GM21825 (cell line): Measurements from ENCODE around the gene ALPK1.

Experiments
- ATAC-seq: cut with Tn5 transposase; IDR thresholded peaks from one replicate; pipeline ENCODE4 v1.9.1; 2021; ENCODE audit warnings: mild to moderate bottlenecking, moderate library complexity; ENCODE audit not compliant: unreplicated experiment

Gene ALPK1

GRCh38 chr4:112377171-112377570 lies 80.0 kb downstream of the ALPK1 start:
- no peak for ATAC-seq

- ATAC-seq, result no peak
Measured at GRCh38 chr4:112377594-112378242, 80.5 kb downstream of the ALPK1 start.

GRCh38 chr4:112378243-112378620 lies 81.1 kb downstream of the ALPK1 start:
- ATAC-seq, result no peak

GRCh38 chr4:112378858-112379257 lies 81.7 kb downstream of the ALPK1 start:
- ATAC-seq, result no peak

GRCh38 chr4:112379306-112379705 lies 82.1 kb downstream of the ALPK1 start:
- no peak for ATAC-seq

- no peak for ATAC-seq
Measured at GRCh38 chr4:112381996-112382692, 85.0 kb downstream of the ALPK1 start.

GRCh38 chr4:112386071-112386470 lies 88.9 kb downstream of the ALPK1 start:
- no peak for ATAC-seq

GRCh38 chr4:112402098-112402497 lies 104.9 kb downstream of the ALPK1 start:
- ATAC-seq, result no peak

GRCh38 chr4:112403101-112403945 lies 106.2 kb downstream of the ALPK1 start:
- ATAC-seq, result no peak

- no peak for ATAC-seq
Measured at GRCh38 chr4:112410364-112410763, 113.2 kb downstream of the ALPK1 start.

- ATAC-seq, result no peak
Measured at GRCh38 chr4:112410804-112411203, 113.6 kb downstream of the ALPK1 start.

- ATAC-seq, result no peak
Measured at GRCh38 chr4:112411781-112412550, 114.8 kb downstream of the ALPK1 start.

- ATAC-seq, result no peak
Measured at GRCh38 chr4:112416464-112416863, 119.3 kb downstream of the ALPK1 start.

- no peak for ATAC-seq
Measured at GRCh38 chr4:112418092-112418491, 120.9 kb downstream of the ALPK1 start.

- no peak for ATAC-seq
Measured at GRCh38 chr4:112421911-112422310, 124.7 kb downstream of the ALPK1 start.

GRCh38 chr4:112422644-112423043 lies 125.5 kb downstream of the ALPK1 start:
- no peak for ATAC-seq

- no peak for ATAC-seq
Measured at GRCh38 chr4:112423591-112423990, 126.4 kb downstream of the ALPK1 start.

GRCh38 chr4:112425823-112426222 lies 128.7 kb downstream of the ALPK1 start:
- no peak for ATAC-seq

- ATAC-seq, result no peak
Measured at GRCh38 chr4:112426416-112426815, 129.2 kb downstream of the ALPK1 start.

GRCh38 chr4:112431158-112431557 lies 134.0 kb downstream of the ALPK1 start:
- ATAC-seq, result no peak

GRCh38 chr4:112436987-112437386 lies 139.8 kb downstream of the ALPK1 start:
- ATAC-seq, result no peak
